IMR-90 (cell line): Measurements from ENCODE around the gene NPIPB2. TPM values are rescaled to one million over a fixed set of nuclear protein-coding genes. Genes with fewer than 3 reads are reported as not detected.
A peak's percentile ranks its signal among the peaks of the same experiment; 100 is the strongest.

ENCODE experiments used
- ATAC-seq: fragments of 200-7000 bp; cut with Tn5 transposase; 2 replicates; pipeline ENCODE4 v1.9.1; 2020; ENCODE audit warnings: low read depth, mild to moderate bottlenecking, moderate library complexity
- BruUV-seq: library from RNA; stranded (reverse); fragments of 400-500 nt; replicated peaks from 2 replicates; lab custom pipeline; 2021; lab: Mats Ljungman, UMichigan
- CTCF ChIA-PET: fragments of 300-600 bp; formaldehyde crosslinking; extraction: SDS; loops from one replicate; lab custom pipeline; 2021; ENCODE audit warnings: antibody characterized with exemption; lab: Yijun Ruan, JAX
- POLR2A ChIA-PET: fragments of 300-600 bp; sonication (Branson Sonifier 250); formaldehyde crosslinking; loops from one replicate; lab custom pipeline; 2022; ENCODE audit warnings: antibody characterized with exemption; ENCODE audit not compliant: unreplicated experiment; lab: Charles Lee
- DNase-seq: peaks from one replicate; pipeline ENCODE4 v3.0.0; 2013
- H2AFZ ChIP-seq: replicated peaks from 2 replicates; pipeline ENCODE3; 2013; ENCODE audit warnings: low read length, mild to moderate bottlenecking; ENCODE audit not compliant: poor library complexity
- H2AK5ac ChIP-seq: 2 replicates; pipeline ENCODE4 v1.6.1; 2013; ENCODE audit warnings: low read depth, low read length, inconsistent platforms
- H2AK9ac ChIP-seq: replicated peaks from 2 replicates; pipeline ENCODE3; 2013; ENCODE audit warnings: mild to moderate bottlenecking, low read depth, low read length, moderate library complexity; ENCODE audit not compliant: poor library complexity
- H2BK120ac ChIP-seq: 2 replicates; pipeline ENCODE4 v1.6.1; 2013; ENCODE audit warnings: low read depth, low read length, inconsistent platforms
- H2BK15ac ChIP-seq: 3 replicates; pipeline ENCODE4 v1.6.1; 2013; ENCODE audit warnings: low read depth, low read length, inconsistent platforms
- H2BK20ac ChIP-seq: 2 replicates; pipeline ENCODE4 v1.6.1; 2013; ENCODE audit warnings: low read depth, mild to moderate bottlenecking, inconsistent platforms, low read length, moderate library complexity
- H2BK5ac ChIP-seq: 2 replicates; pipeline ENCODE4 v1.6.1; 2013; ENCODE audit warnings: mild to moderate bottlenecking, low read depth, low read length, inconsistent platforms; ENCODE audit not compliant: poor library complexity, severe bottlenecking
- H3K14ac ChIP-seq: replicated peaks from 2 replicates; pipeline ENCODE4 v1.6.1; 2013; ENCODE audit warnings: low read depth, low read length, inconsistent platforms
- H3K18ac ChIP-seq: 2 replicates; pipeline ENCODE4 v1.6.1; 2013; ENCODE audit warnings: low read depth, low read length, control low read depth
- H3K23ac ChIP-seq: 2 replicates; pipeline ENCODE4 v1.6.1; 2013; ENCODE audit warnings: low read depth, low read length, inconsistent platforms
- H3K27ac ChIP-seq: 2 replicates; pipeline ENCODE4 v1.5.1; 2013; ENCODE audit warnings: mild to moderate bottlenecking, control low read depth, low read length; ENCODE audit not compliant: insufficient read depth
- H3K27me3 ChIP-seq: 2 replicates; pipeline ENCODE4 v1.6.1; 2013; ENCODE audit warnings: low read length; ENCODE audit not compliant: control insufficient read depth, insufficient read depth
- H3K36me3 ChIP-seq: 2 replicates; pipeline ENCODE4 v1.6.1; 2013; ENCODE audit warnings: low read length, mixed read lengths; ENCODE audit not compliant: control insufficient read depth, insufficient read depth
- H3K4ac ChIP-seq: 2 replicates; pipeline ENCODE4 v1.6.1; 2013; ENCODE audit warnings: low read depth, low read length, inconsistent platforms
- H3K4me1 ChIP-seq: 2 replicates; pipeline ENCODE4 v1.6.1; 2013; ENCODE audit warnings: low read length, mixed read lengths; ENCODE audit not compliant: control insufficient read depth, insufficient read depth
- H3K4me2 ChIP-seq: 2 replicates; pipeline ENCODE4 v1.6.1; 2013; ENCODE audit warnings: low read depth, mild to moderate bottlenecking, control low read depth, low read length, moderate library complexity
- H3K4me3 ChIP-seq: 2 replicates; pipeline ENCODE4 v1.5.1; 2013; ENCODE audit warnings: low read depth, mild to moderate bottlenecking, control low read depth, low read length, moderate library complexity; ENCODE audit not compliant: insufficient read depth
- H3K56ac ChIP-seq: 2 replicates; pipeline ENCODE4 v1.6.1; 2013; ENCODE audit warnings: low read length, inconsistent platforms; ENCODE audit not compliant: insufficient read depth; ENCODE audit errors: extremely low read depth
- H3K79me1 ChIP-seq, 2 experiments: 2 replicates each; pipeline ENCODE4 v1.6.1; 2013; ENCODE audit warnings: low read length in 2 of 2, inconsistent platforms in 1 of 2, low read depth in 1 of 2
- H3K9ac ChIP-seq: 2 replicates; pipeline ENCODE4 v1.6.1; 2013; ENCODE audit warnings: low read depth, low read length, control low read depth
- H3K9me1 ChIP-seq: 2 replicates; pipeline ENCODE4 v1.6.1; 2013; ENCODE audit warnings: low read length, inconsistent platforms; ENCODE audit not compliant: insufficient read depth
- H3K9me3 ChIP-seq: 2 replicates; pipeline ENCODE4 v1.6.1; 2013; ENCODE audit warnings: low read length; ENCODE audit not compliant: control insufficient read depth, insufficient read depth
- H4K20me1 ChIP-seq: 2 replicates; pipeline ENCODE4 v1.6.1; 2013; ENCODE audit warnings: low read length, inconsistent platforms; ENCODE audit not compliant: insufficient read depth
- H4K5ac ChIP-seq: 2 replicates; pipeline ENCODE4 v1.6.1; 2013; ENCODE audit warnings: mild to moderate bottlenecking, low read depth, low read length, control low read depth
- H4K8ac ChIP-seq, 2 experiments: 2 replicates each; pipeline ENCODE4 v1.6.1; 2013; ENCODE audit warnings: low read depth in 2 of 2, low read length in 2 of 2, control low read depth in 1 of 2, inconsistent platforms in 1 of 2
- H4K91ac ChIP-seq: 2 replicates; pipeline ENCODE4 v1.6.1; 2013; ENCODE audit warnings: low read depth, low read length, inconsistent platforms; ENCODE audit not compliant: insufficient read depth
- CEBPB ChIP-seq: IDR thresholded peaks from 2 replicates; pipeline ENCODE4 v1.6.1; 2012; ENCODE audit warnings: low read depth, low read length, improper control_type of control experiment
- CHD1 ChIP-seq: IDR thresholded peaks from 2 replicates; pipeline ENCODE4 v1.6.1; 2012; ENCODE audit warnings: low read depth, low read length, improper control_type of control experiment
- MAFK ChIP-seq: IDR thresholded peaks from 2 replicates; pipeline ENCODE4 v1.6.1; 2012; ENCODE audit warnings: low read depth, low read length, improper control_type of control experiment
- MAZ ChIP-seq: IDR thresholded peaks from 2 replicates; pipeline ENCODE4 v1.6.1; 2012; ENCODE audit warnings: low read depth, mild to moderate bottlenecking, low read length, improper control_type of control experiment, moderate library complexity, borderline replicate concordance
- MXI1 ChIP-seq: IDR thresholded peaks from 2 replicates; pipeline ENCODE4 v1.6.1; 2012; ENCODE audit warnings: low read depth, mild to moderate bottlenecking, low read length, moderate library complexity, borderline replicate concordance
- NFE2L2 ChIP-seq: fragments of 150-350 bp; IDR thresholded peaks from 2 replicates; pipeline ENCODE4 v1.6.1; 2016; ENCODE audit warnings: low read depth, mild to moderate bottlenecking, low read length
- POLR2A ChIP-seq: IDR thresholded peaks from 2 replicates; pipeline ENCODE4 v1.6.1; 2012; ENCODE audit warnings: mild to moderate bottlenecking, low read depth, low read length
- RAD21 ChIP-seq: IDR thresholded peaks from 2 replicates; pipeline ENCODE4 v1.6.1; 2012; ENCODE audit warnings: low read length, improper control_type of control experiment
- RFX5 ChIP-seq: IDR thresholded peaks from 2 replicates; pipeline ENCODE4 v1.8.0; 2012; ENCODE audit warnings: low read depth, mild to moderate bottlenecking, low read length, moderate library complexity
- SMC3 ChIP-seq: fragments of 150-350 bp; IDR thresholded peaks from 2 replicates; pipeline ENCODE4 v1.6.1; 2016; ENCODE audit warnings: low read depth, mild to moderate bottlenecking, antibody characterized with exemption, low read length, moderate library complexity
- WGBS, 2 experiments: methylation state at CpG; one replicate each; pipeline versions ENCODE4 v1.1.5 to v1.1.7; 2013; ENCODE audit warnings: missing lambda C conversion rate in 2 of 2; ENCODE audit not compliant: insufficient read length in 1 of 2; ENCODE audit errors: extremely low coverage in 2 of 2; 5-methylcytosine and 5-hydroxymethylcytosine counted together
- dilution Hi-C: fragments of 300-500 bp; cut with HindIII; formaldehyde crosslinking; loops from one replicate; pipeline ENCODE4 v1.14.3; 2018; ENCODE audit warnings: low sequenced_read_pairs; ENCODE audit not compliant: unreplicated experiment
- in situ Hi-C: fragments of 300-500 bp; cut with MboI; formaldehyde crosslinking; loops from 3 replicates; pipeline ENCODE4 v1.14.3; 2019; ENCODE audit warnings: low sequenced_read_pairs, inconsistent platforms, mixed read lengths
- intact Hi-C: fragments of 100-400 bp; cut with micrococcal nuclease; formaldehyde crosslinking; loops from 2 replicates; pipeline ENCODE4 v1.10.0; 2022
- polyA plus RNA-seq, 3 experiments: library from polyadenylated mRNA; depleted of rRNA; stranded (reverse); fragments of >200 nt; gene quantifications; 2 replicates each; pipeline ENCODE4 v1.2.3, GENCODE V29; 2012; ENCODE audit warnings: low replicate concordance in 1 of 3
- total RNA-seq: library from RNA; depleted of rRNA; stranded (reverse); fragments of >200 nt; gene quantifications from 2 replicates; pipeline ENCODE4 v1.2.3, GENCODE V29; 2012

NPIPB2 gene
- total and polyA plus RNA-seq, 2 of the 4 experiments (the other 2 are of a cell fraction): 2.2 to 7.7 TPM

GRCh38 chr16:11909653-11910545, 31.9 kb downstream of the NPIPB2 start:
- TF ChIP-seq RAD21: no peak
- TF ChIP-seq NFE2L2: no peak
- TF ChIP-seq MXI1: no peak
- TF ChIP-seq CEBPB: no peak
- TF ChIP-seq POLR2A: no peak
- TF ChIP-seq CHD1: no peak
- no peak for TF ChIP-seq SMC3
- no peak for TF ChIP-seq RFX5
- TF ChIP-seq MAFK: no peak
- no peak for TF ChIP-seq MAZ
- no peak overlapping the region for H2AK9ac ChIP-seq
- peaks cover 16% of the 10 kb centered on the region for H3K4me1 ChIP-seq
- dilution Hi-C loops: no loop called here
- in situ Hi-C loops: no loop called here
- no peak overlapping the region for H4K8ac ChIP-seq
- peak overlapping the region; percentile 18 for H3K4me2 ChIP-seq
- DNase-seq: peak; percentile 73
- H3K4me3 ChIP-seq: no peak overlapping the region
- peaks cover 0 to 62% of the 10 kb centered on the region in 2 experiments; a peak in 3 of 4 replicates for H3K79me1 ChIP-seq
- no peak overlapping the region for H3K4ac ChIP-seq
- H3K18ac ChIP-seq: no peak overlapping the region
- H3K14ac ChIP-seq: no peak overlapping the region
- no peaks in the 10 kb centered on the region for H3K27me3 ChIP-seq
- peaks cover 7% of the 10 kb centered on the region for H3K36me3 ChIP-seq
- WGBS, 2 experiments: 92% methylated on average over 5 of the region's 18 CpGs; no CpG with 5 or more reads in 1 of the 2 experiments
- no peak overlapping the region for H2BK120ac ChIP-seq
- peak overlapping the region; percentile 26 for H2BK5ac ChIP-seq
- no TSS peak for BruUV-seq
- no peak overlapping the region for H2BK15ac ChIP-seq
- no peak overlapping the region for H3K23ac ChIP-seq
- ChIA-PET POLR2A (no interaction called here), CTCF (no interaction called here)
- H3K9me1 ChIP-seq: peaks cover 19% of the 10 kb centered on the region
- H3K56ac ChIP-seq: no peak overlapping the region
- no peak overlapping the region for H4K91ac ChIP-seq
- no peak overlapping the region for H4K5ac ChIP-seq
- ATAC-seq: peak; percentile 72
- peak overlapping the region; percentile 3; the same call in 1 of the 2 replicates for H3K27ac ChIP-seq
- no peak overlapping the region for H2AFZ ChIP-seq
- no peak overlapping the region for H3K9ac ChIP-seq
- peaks cover 92% of the 10 kb centered on the region for H4K20me1 ChIP-seq
- intact Hi-C loops: loop anchor here (5.0 kb wide), 2 partner anchors 67 to 107 kb away; partner anchors contain the start of gene SNX29
- no peak overlapping the region for H2BK20ac ChIP-seq
- H3K9me3 ChIP-seq: no peaks in the 10 kb centered on the region
- H2AK5ac ChIP-seq: no peak overlapping the region
